Spleen (tissue), 7 donors: Measurements from ENCODE around the gene ATP6V1E1.

Experiments
- CTCF ChIP-seq, 11 experiments: fragments of 200-600 bp in 7 of 11; fragments of 450-650 bp in 4 of 11; sonication (generic) in 4 of 11; IDR thresholded peaks in 8 of 11; conservative IDR thresholded peaks in 3 of 11; 1 replicate in 7 of 11; 2 replicates in 4 of 11; pipeline versions ENCODE4 v1.4.0 to v1.8.0; 2016 to 2021; ENCODE audit warnings: antibody characterized with exemption in 11 of 11, inconsistent platforms in 4 of 11, mild to moderate bottlenecking in 1 of 11
- POLR2A ChIP-seq, 3 donors: fragments of 450-650 bp; IDR thresholded peaks; one replicate each; pipeline ENCODE4 v1.5.1; 2017; ENCODE audit warnings: antibody characterized with exemption in 3 of 3, mild to moderate bottlenecking in 1 of 3
- POLR2AphosphoS5 ChIP-seq, 3 donors: sonication (generic); formaldehyde crosslinking; IDR thresholded peaks; one replicate each; pipeline ENCODE4 v1.5.1; 2017; ENCODE audit warnings: antibody characterized with exemption in 3 of 3
- donor health status: DM: no; HTN: no; CAD: no; lungs with moderate emphysema.
- donor health status: DM: no; HTN: no; CAD: no.
- donor health status: DM: no; HTN: no; CAD: no.

- TF ChIP-seq POLR2A (IDR thresholded peaks at IDR 0.05) (no peak), CTCF (IDR thresholded peaks at IDR 0.05 in 8 of 11, conservative IDR thresholded peaks at IDR 0.05 in 3 of 11) (no peak), POLR2AphosphoS5 (IDR thresholded peaks at IDR 0.05) (no peak)
Observed at GRCh38 chr22:17579535-17579981, 49.0 kb downstream of the ATP6V1E1 start.
